ENCODE measurements around the gene LPAR1.

GRCh38 chr9:110908894-110909293 is 129.4 kb downstream of the LPAR1 start:
- TF ChIP-seq EZH2 (optimal IDR thresholded peaks at IDR 0.05; ENCODE audit: low read depth, low read length) (no peak), CTCF (IDR thresholded peaks at IDR 0.05; ENCODE audit: low read length) (no peak)

All from MM.1S (cell line).